OCI-LY7 (cell line): ENCODE data around the gene CHPF2.

Source experiments
- EZH2phosphoT487 ChIP-seq: fragments of 200-600 bp; sonication (generic); IDR thresholded peaks from 2 replicates; pipeline ENCODE4 v1.6.1; 2018; ENCODE audit warnings: low read depth, borderline replicate concordance, mild to moderate bottlenecking, mixed run types, antibody characterized with exemption, low read length, moderate library complexity, mixed read lengths
- TF ChIP-seq, protein P1 (sequence below): fragments of 200-600 bp; sonication (generic); conservative IDR thresholded peaks from 2 replicates; pipeline ENCODE4 v1.5.1; 2014; ENCODE audit warnings: mild to moderate bottlenecking, antibody characterized with exemption, low read length, moderate library complexity, mixed read lengths

- TF ChIP-seq, protein P1, sequence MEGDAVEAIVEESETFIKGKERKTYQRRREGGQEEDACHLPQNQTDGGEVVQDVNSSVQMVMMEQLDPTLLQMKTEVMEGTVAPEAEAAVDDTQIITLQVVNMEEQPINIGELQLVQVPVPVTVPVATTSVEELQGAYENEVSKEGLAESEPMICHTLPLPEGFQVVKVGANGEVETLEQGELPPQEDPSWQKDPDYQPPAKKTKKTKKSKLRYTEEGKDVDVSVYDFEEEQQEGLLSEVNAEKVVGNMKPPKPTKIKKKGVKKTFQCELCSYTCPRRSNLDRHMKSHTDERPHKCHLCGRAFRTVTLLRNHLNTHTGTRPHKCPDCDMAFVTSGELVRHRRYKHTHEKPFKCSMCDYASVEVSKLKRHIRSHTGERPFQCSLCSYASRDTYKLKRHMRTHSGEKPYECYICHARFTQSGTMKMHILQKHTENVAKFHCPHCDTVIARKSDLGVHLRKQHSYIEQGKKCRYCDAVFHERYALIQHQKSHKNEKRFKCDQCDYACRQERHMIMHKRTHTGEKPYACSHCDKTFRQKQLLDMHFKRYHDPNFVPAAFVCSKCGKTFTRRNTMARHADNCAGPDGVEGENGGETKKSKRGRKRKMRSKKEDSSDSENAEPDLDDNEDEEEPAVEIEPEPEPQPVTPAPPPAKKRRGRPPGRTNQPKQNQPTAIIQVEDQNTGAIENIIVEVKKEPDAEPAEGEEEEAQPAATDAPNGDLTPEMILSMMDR: no peak
- no peak for TF ChIP-seq EZH2phosphoT487
Observed at GRCh38 chr7:151201344-151201743, 30.9 kb upstream of the CHPF2 start.
